Choroid plexus epithelial cell (primary cell): ENCODE measurements around the gene USF3.

Experiments used
- DNase-seq: peaks from one replicate; pipeline ENCODE4 v3.0.0-alpha.2; 2010; ENCODE audit warnings: low read depth
- H3K4me3 ChIP-seq: 2 replicates; pipeline ENCODE4 v1.5.1; 2011; ENCODE audit warnings: low read depth, mild to moderate bottlenecking, control low read depth, low read length, moderate library complexity
- CTCF ChIP-seq: conservative IDR thresholded peaks from 2 replicates; pipeline ENCODE4 v1.5.1; 2011; ENCODE audit warnings: low read depth, mild to moderate bottlenecking, control low read depth, inconsistent platforms, low read length, moderate library complexity

USF3 gene

GRCh38 chr3:113628788-113629187 lies 67.7 kb downstream of the USF3 start:
- H3K4me3 ChIP-seq, result no peak overlapping the region
- no peak for TF ChIP-seq CTCF
- DNase-seq, result no peak

- no peak overlapping the region for H3K4me3 ChIP-seq
- no peak for DNase-seq
- no peak for TF ChIP-seq CTCF
Measured at GRCh38 chr3:113628316-113628715, 68.1 kb downstream of the USF3 start.

- peak; percentile 76 for DNase-seq
- peak; percentile 97 for TF ChIP-seq CTCF
Measured at GRCh38 chr3:113626503-113627371, 69.7 kb downstream of the USF3 start.

GRCh38 chr3:113625834-113626233 lies 70.6 kb downstream of the USF3 start:
- DNase-seq, result no peak
- TF ChIP-seq CTCF, result no peak
- H3K4me3 ChIP-seq, result no peak overlapping the region

More at GRCh38 chr3:113626503-113627371, 69.7 kb downstream of the USF3 start:
- H3K4me3 ChIP-seq, result no peak overlapping the region

GRCh38 chr3:113623811-113624210 lies 72.6 kb downstream of the USF3 start:
- no peak for TF ChIP-seq CTCF
- no peak overlapping the region for H3K4me3 ChIP-seq
- no peak for DNase-seq

GRCh38 chr3:113623324-113623723 lies 73.1 kb downstream of the USF3 start:
- DNase-seq, result no peak
- TF ChIP-seq CTCF, result peak; percentile 46
- H3K4me3 ChIP-seq, result peak overlapping the region; percentile 33

GRCh38 chr3:113620091-113620490 lies 76.4 kb downstream of the USF3 start:
- no peak for DNase-seq
- H3K4me3 ChIP-seq, result no peak overlapping the region
- no peak for TF ChIP-seq CTCF
